GM10266 (cell line): ENCODE results near the gene EIF3L.

Experiments
- DNase-seq: peaks from one replicate; pipeline ENCODE4 v3.0.0; 2012; ENCODE audit errors: extremely low spot score
- CTCF ChIP-seq: IDR thresholded peaks from 2 replicates; pipeline ENCODE4 v1.5.1; 2012; ENCODE audit warnings: mild to moderate bottlenecking, low read depth; ENCODE audit not compliant: control insufficient read depth, insufficient read depth; ENCODE audit errors: missing control alignments

The EIF3L gene

GRCh38 chr22:37909766-37910165 is 60.5 kb downstream of the EIF3L start:
- DNase-seq, result no peak
- TF ChIP-seq CTCF, result no peak

- DNase-seq, result no peak
- TF ChIP-seq CTCF, result no peak
These were observed 61.9 kb downstream of the EIF3L start for GRCh38 chr22:37910890-37911672.

GRCh38 chr22:37911697-37912096 is 62.5 kb downstream of the EIF3L start:
- no peak for DNase-seq
- no peak for TF ChIP-seq CTCF

GRCh38 chr22:37912171-37912570 is 63.0 kb downstream of the EIF3L start:
- DNase-seq, result no peak
- no peak for TF ChIP-seq CTCF

- no peak for DNase-seq
- TF ChIP-seq CTCF, result no peak
These were observed 64.1 kb downstream of the EIF3L start for GRCh38 chr22:37913233-37913721.

- DNase-seq, result no peak
- no peak for TF ChIP-seq CTCF
These were observed 67.1 kb downstream of the EIF3L start for GRCh38 chr22:37916311-37916710.

- no peak for DNase-seq
- TF ChIP-seq CTCF, result no peak
These were observed 68.8 kb downstream of the EIF3L start for GRCh38 chr22:37917874-37918548.
